Naive thymus-derived CD4-positive, alpha-beta T cell (primary cell): Measurements from ENCODE around the gene SLC1A4. TPM values are rescaled to one million over a fixed set of nuclear protein-coding genes. Genes with fewer than 3 reads are reported as not detected.

ENCODE experiments used
- ATAC-seq: fragments of 150-1000 bp; cut with Tn5 transposase; 2 replicates; pipeline ENCODE4 v1.10.0; 2021; ENCODE audit warnings: mild to moderate bottlenecking, moderate library complexity
- CTCF ChIA-PET: fragments of 350-600 bp; sonication (Branson Sonifier 250); formaldehyde crosslinking; loops from one replicate; lab custom pipeline; 2021; ENCODE audit warnings: antibody characterized with exemption; lab: Charles Lee
- POLR2A ChIA-PET: fragments of 350-600 bp; sonication (Branson Sonifier 250); formaldehyde crosslinking; loops from one replicate; lab custom pipeline; 2021; ENCODE audit warnings: antibody characterized with exemption, inconsistent platforms; lab: Charles Lee
- DNase-seq, 9 donors: peaks; one replicate each; pipeline versions ENCODE4 v3.0.0 to v3.0.0-alpha.2; 2020 to 2022; ENCODE audit warnings: mixed read lengths in 1 of 9
- H3K27ac ChIP-seq: one replicate; pipeline ENCODE4 v1.7.0; 2013; ENCODE audit warnings: mild to moderate bottlenecking, low read depth, low read length, moderate library complexity
- H3K27me3 ChIP-seq, 2 donors: one replicate each; pipeline ENCODE4 v1.7.0; 2013; ENCODE audit warnings: low read length in 2 of 2, mild to moderate bottlenecking in 2 of 2, moderate library complexity in 2 of 2; ENCODE audit not compliant: control insufficient read depth in 2 of 2, insufficient read depth in 2 of 2
- H3K36me3 ChIP-seq, 3 experiments: 1 replicate in 2 of 3; 2 replicates in 1 of 3; pipeline ENCODE4 v1.7.0; 2013; ENCODE audit warnings: low read length in 3 of 3, mild to moderate bottlenecking in 3 of 3, moderate library complexity in 1 of 3; ENCODE audit not compliant: insufficient read depth in 3 of 3, control insufficient read depth in 2 of 3
- H3K4me1 ChIP-seq, 2 donors: one replicate each; pipeline ENCODE4 v1.7.0; 2013; ENCODE audit warnings: low read length in 2 of 2, mild to moderate bottlenecking in 2 of 2, moderate library complexity in 1 of 2; ENCODE audit not compliant: control insufficient read depth in 2 of 2, insufficient read depth in 2 of 2
- H3K4me3 ChIP-seq: 2 replicates; pipeline ENCODE4 v1.7.0; 2013; ENCODE audit warnings: mild to moderate bottlenecking, low read length
- H3K9me3 ChIP-seq, 3 experiments: 1 replicate in 2 of 3; 2 replicates in 1 of 3; pipeline ENCODE4 v1.7.0; 2013; ENCODE audit warnings: low read length in 3 of 3; ENCODE audit not compliant: control insufficient read depth in 2 of 3
- H3K27ac Mint-ChIP-seq, 9 donors: one replicate each; pipeline ENCODE4 v1.8.0; 2020 to 2022; ENCODE audit warnings: mixed read lengths in 9 of 9, mild to moderate bottlenecking in 8 of 9, moderate library complexity in 5 of 9, inconsistent platforms in 2 of 9
- H3K27me3 Mint-ChIP-seq, 5 donors: one replicate each; pipeline ENCODE4 v1.8.0; 2021 to 2022; ENCODE audit warnings: mixed read lengths in 5 of 5, mild to moderate bottlenecking in 1 of 5
- H3K36me3 Mint-ChIP-seq, 5 donors: one replicate each; pipeline ENCODE4 v1.8.0; 2020 to 2022; ENCODE audit warnings: mixed read lengths in 5 of 5, mild to moderate bottlenecking in 3 of 5, inconsistent platforms in 1 of 5
- H3K4me1 Mint-ChIP-seq, 7 donors: one replicate each; pipeline ENCODE4 v1.8.0; 2020 to 2022; ENCODE audit warnings: mixed read lengths in 7 of 7, mild to moderate bottlenecking in 3 of 7, inconsistent platforms in 1 of 7
- H3K4me3 Mint-ChIP-seq, 10 donors: one replicate each; pipeline ENCODE4 v1.8.0; 2020 to 2022; ENCODE audit warnings: mild to moderate bottlenecking in 10 of 10, mixed read lengths in 10 of 10, moderate library complexity in 6 of 10, inconsistent platforms in 2 of 10
- H3K9me3 Mint-ChIP-seq, 11 donors: one replicate each; pipeline ENCODE4 v1.8.0; 2020 to 2022; ENCODE audit warnings: mixed read lengths in 11 of 11, mild to moderate bottlenecking in 4 of 11, inconsistent platforms in 1 of 11, moderate library complexity in 1 of 11
- intact Hi-C, 2 donors: fragments of 100-400 bp; cut with micrococcal nuclease; formaldehyde crosslinking; loops; one replicate each; pipeline ENCODE4 v1.15.1; 2023
- polyA plus RNA-seq, 2 donors: library from polyadenylated mRNA; unstranded; fragments of 300-500 nt; fragmentation: Illumina TruSeq; gene quantifications; one replicate each; pipeline ENCODE4 v1.2.3, GENCODE V29; 2021
- total RNA-seq, 6 experiments: library from RNA in 5 of 6; stranded (reverse) in 5 of 6; gene quantifications; 1 replicate in 5 of 6; 2 replicates in 1 of 6; pipeline ENCODE4 v1.2.3 and lab custom pipeline; 2021 to 2026

Gene SLC1A4
- total and polyA plus RNA-seq, 7 experiments from 2014 or later, result 0.33 to 34.5 (median 1.8) TPM; not detected in 1

- peaks cover 0 to 23% (median 0%) of the 10 kb centered on the region in 5 donors for H3K36me3 Mint-ChIP-seq
- H3K27ac Mint-ChIP-seq, result peak overlapping the region in 5 of 9 donors; percentile 28 to 59 (median 41)
- ATAC-seq (no peak), DNase-seq (no peak)
- H3K4me1 Mint-ChIP-seq, result peaks cover 13 to 20% (median 19%) of the 10 kb centered on the region in 7 donors
- peaks cover 0 to 71% (median 9%) of the 10 kb centered on the region in 3 experiments for H3K36me3 ChIP-seq
- no peak overlapping the region for H3K27ac ChIP-seq
- no peak overlapping the region for H3K4me3 Mint-ChIP-seq
- ChIA-PET POLR2A (no interaction called here), CTCF (interaction anchor here (0.7 to 1.1 kb wide), 2 partner anchors 15 to 97 kb away, joined by 3 read pairs; no protein-coding TSS in a partner anchor)
- peaks cover 0 to 14% of the 10 kb centered on the region in 2 donors for H3K4me1 ChIP-seq
- intact Hi-C loops, result no loop called here
- H3K4me3 ChIP-seq, result no peak overlapping the region
- H3K9me3 Mint-ChIP-seq, result no peaks in the 10 kb centered on the region
- no peaks in the 10 kb centered on the region for H3K27me3 ChIP-seq
- H3K27me3 Mint-ChIP-seq, result no peaks in the 10 kb centered on the region
- H3K9me3 ChIP-seq, result no peaks in the 10 kb centered on the region
Measured at GRCh38 chr2:65071499-65072180, 82.4 kb downstream of the SLC1A4 start.

GRCh38 chr2:65072181-65072970 is 83.2 kb downstream of the SLC1A4 start:
- Histone ChIP-seq H3K9me3 (no peaks in the 10 kb centered on the region), H3K27me3 (no peaks in the 10 kb centered on the region), H3K36me3 (peaks cover 0 to 73% (median 9%) of the 10 kb centered on the region in 3 experiments), H3K27ac (no peak overlapping the region), H3K4me1 (peaks cover 0 to 10% of the 10 kb centered on the region in 2 donors), H3K4me3 (no peak overlapping the region)
- ChIA-PET POLR2A (no interaction called here), CTCF (interaction anchor here (0.7 to 1.1 kb wide), 3 partner anchors 8 to 96 kb away, joined by 3 read pairs; no protein-coding TSS in a partner anchor)
- Mint-ChIP-seq H3K27ac (peak overlapping the region in 4 of 9 donors; percentile 31 to 59 (median 44)), H3K27me3 (no peaks in the 10 kb centered on the region), H3K4me3 (no peak overlapping the region), H3K9me3 (no peaks in the 10 kb centered on the region), H3K4me1 (peaks cover 11 to 19% (median 13%) of the 10 kb centered on the region in 7 donors), H3K36me3 (peaks cover 0 to 27% (median under 1%) of the 10 kb centered on the region in 5 donors)
- ATAC-seq, result no peak
- DNase-seq, result no peak
- intact Hi-C loops, result no loop called here

Other genes with a start within 250 kb of the SLC1A4 start
- 10 to 100 TPM in 4 of 5 experiments, 1 to 10 TPM in 1; 8.5 to 52.0 (median 20.8) TPM for gene CEP68, start 67.0 kb downstream of the SLC1A4 start, total RNA-seq
- 10 to 100 TPM; 25.6 to 36.0 TPM for gene CEP68, start 67.0 kb downstream of the SLC1A4 start, polyA plus RNA-seq
- gene RAB1A, start 140.7 kb downstream of the SLC1A4 start, total RNA-seq, result 10 to 100 TPM; 48.8 to 78.6 (median 65.8) TPM
- 10 to 100 TPM; 53.6 to 61.4 TPM for gene RAB1A, start 140.7 kb downstream of the SLC1A4 start, polyA plus RNA-seq
- gene ACTR2, start 238.4 kb downstream of the SLC1A4 start, total RNA-seq, result 100 to 1,000 TPM; 180 to 435 (median 287) TPM
- gene ACTR2, start 238.4 kb downstream of the SLC1A4 start, polyA plus RNA-seq, result 100 to 1,000 TPM; 233 to 237 TPM